Activated CD8-positive, alpha-beta memory T cell treated with anti-CD3 and anti-CD28 coated beads, Interleukin-2, amount 10 ng/mL, durations not matched to agents 7 days and 5 days (primary cell): Measurements from ENCODE around the gene SEC22C. TPM values are rescaled to one million over a fixed set of nuclear protein-coding genes. Genes with fewer than 3 reads are reported as not detected.

Experiments
- ATAC-seq: fragments of 150-1000 bp; cut with Tn5 transposase; one replicate; pipeline ENCODE4 v1.10.0; 2021; ENCODE audit warnings: moderate library complexity
- CTCF ChIA-PET: fragments of 350-600 bp; sonication (Branson Sonifier 250); formaldehyde crosslinking; loops from one replicate; lab custom pipeline; 2021; ENCODE audit warnings: antibody characterized with exemption; lab: Charles Lee
- DNase-seq: peaks from one replicate; pipeline ENCODE4 v3.0.0-alpha.2; 2020
- H3K27ac Mint-ChIP-seq: one replicate; pipeline ENCODE4 v1.8.0; 2021; ENCODE audit warnings: mild to moderate bottlenecking, mixed read lengths
- H3K27me3 Mint-ChIP-seq: one replicate; pipeline ENCODE4 v1.8.0; 2021; ENCODE audit warnings: mixed read lengths
- H3K36me3 Mint-ChIP-seq: one replicate; pipeline ENCODE4 v1.8.0; 2021; ENCODE audit warnings: mild to moderate bottlenecking, mixed read lengths
- H3K4me1 Mint-ChIP-seq: one replicate; pipeline ENCODE4 v1.8.0; 2021; ENCODE audit warnings: mixed read lengths
- H3K4me3 Mint-ChIP-seq: one replicate; pipeline ENCODE4 v1.8.0; 2021; ENCODE audit warnings: mild to moderate bottlenecking, moderate library complexity, mixed read lengths
- H3K9me3 Mint-ChIP-seq: one replicate; pipeline ENCODE4 v1.8.0; 2022; ENCODE audit warnings: low read depth, mixed read lengths
- total RNA-seq, 2 experiments: library from RNA; stranded (reverse); gene quantifications; one replicate each; pipeline ENCODE4 v1.2.3, GENCODE V29; 2021

Gene SEC22C
- total RNA-seq, 2 experiments from 2014 or later, result 46.1 to 47.3 TPM

DNA sequence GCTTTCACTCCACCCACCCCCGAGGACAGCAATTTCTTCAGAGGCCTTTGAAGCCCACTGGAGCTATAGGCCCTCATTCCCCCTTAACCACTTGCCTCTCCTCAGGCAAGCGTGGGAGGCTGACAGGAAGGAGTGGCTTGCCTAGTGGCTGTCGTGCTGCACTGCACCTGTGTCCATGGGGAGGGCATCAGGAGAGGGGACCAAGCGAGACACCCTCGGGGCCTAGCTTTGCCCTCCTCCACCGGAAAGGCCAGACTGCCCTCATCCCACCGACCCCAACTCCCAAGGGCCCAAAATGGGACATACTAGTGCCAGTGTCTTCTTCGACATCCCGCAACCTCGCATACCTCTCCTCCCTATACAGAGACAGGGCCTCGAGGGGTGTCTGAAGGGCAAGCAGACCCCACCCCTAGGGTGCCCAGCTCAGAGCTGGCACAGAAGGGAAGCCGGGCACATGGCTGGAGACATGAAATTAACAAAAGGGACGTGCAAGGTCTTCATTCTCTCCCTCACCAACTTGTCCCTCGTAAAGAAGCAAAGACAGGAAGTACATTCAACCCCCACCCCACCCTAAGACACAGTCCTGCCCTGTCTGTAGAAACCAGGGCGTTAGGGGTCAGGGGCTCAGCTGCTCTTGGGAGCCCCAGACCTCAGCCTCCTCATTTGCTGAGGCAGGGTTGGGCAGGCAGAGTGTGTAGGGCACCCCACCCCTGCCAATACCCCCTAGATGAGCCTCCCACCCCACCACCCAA is 55.0 kb downstream of the SEC22C start:
- H3K27me3 Mint-ChIP-seq, result no peaks in the 10 kb centered on the region
- H3K4me1 Mint-ChIP-seq, result peaks cover 27% of the 10 kb centered on the region
- peak; percentile 67 for ATAC-seq
- H3K27ac Mint-ChIP-seq, result peak overlapping the region; percentile 18
- no peak overlapping the region for H3K4me3 Mint-ChIP-seq
- CTCF ChIA-PET, result interaction anchor here (1.2 to 2.9 kb wide), 4 partner anchors 10 to 24 kb away, joined by 4 to 14 read pairs (median 6); partner anchors contain the start of gene VIPR1
- DNase-seq, result peak; percentile 54
- no peaks in the 10 kb centered on the region for H3K36me3 Mint-ChIP-seq
- H3K9me3 Mint-ChIP-seq, result no peaks in the 10 kb centered on the region

DNA sequence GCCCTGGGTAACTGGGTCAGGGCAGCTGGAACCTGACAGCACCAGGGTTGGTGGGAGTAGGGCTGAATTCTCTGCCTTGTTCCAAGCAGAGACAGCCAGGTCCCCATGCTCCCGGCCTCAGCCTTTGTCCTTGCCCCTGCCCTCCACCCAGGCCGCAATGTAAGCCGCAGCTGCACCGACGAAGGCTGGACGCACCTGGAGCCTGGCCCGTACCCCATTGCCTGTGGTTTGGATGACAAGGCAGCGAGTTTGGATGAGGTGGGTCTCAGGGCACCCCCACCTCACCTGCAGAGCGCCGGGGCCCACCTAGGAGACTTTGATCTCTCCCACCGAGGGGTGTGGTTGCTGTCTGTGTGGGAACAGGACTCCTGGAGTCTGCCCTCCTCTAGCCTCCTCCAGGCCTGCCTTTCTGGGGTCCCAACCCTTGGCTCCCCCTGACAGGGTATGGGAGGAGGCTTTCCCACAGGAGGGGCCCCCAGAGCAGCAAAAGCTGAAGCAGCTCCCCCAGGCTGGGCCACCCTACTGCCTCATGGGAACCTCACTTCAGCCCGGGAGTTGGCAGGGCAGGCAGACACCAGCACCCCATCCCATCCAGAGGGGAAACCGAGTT is 55.9 kb downstream of the SEC22C start:
- H3K36me3 Mint-ChIP-seq, result no peaks in the 10 kb centered on the region
- DNase-seq (no peak), ATAC-seq (no peak)
- H3K4me3 Mint-ChIP-seq, result no peak overlapping the region
- peaks cover 27% of the 10 kb centered on the region for H3K4me1 Mint-ChIP-seq
- CTCF ChIA-PET, result interaction anchor here (1.2 to 2.9 kb wide), 4 partner anchors 11 to 24 kb away, joined by 4 to 14 read pairs (median 6); partner anchors contain the start of gene VIPR1
- H3K27me3 Mint-ChIP-seq, result no peaks in the 10 kb centered on the region
- no peaks in the 10 kb centered on the region for H3K9me3 Mint-ChIP-seq
- no peak overlapping the region for H3K27ac Mint-ChIP-seq

- H3K4me1 Mint-ChIP-seq, result peaks cover 27% of the 10 kb centered on the region
- no peaks in the 10 kb centered on the region for H3K27me3 Mint-ChIP-seq
- no peak overlapping the region for H3K4me3 Mint-ChIP-seq
- CTCF ChIA-PET, result interaction anchor here (1.1 to 2.9 kb wide), 3 partner anchors 12 to 22 kb away, joined by 3 to 14 read pairs (median 7); no protein-coding TSS in a partner anchor
- H3K36me3 Mint-ChIP-seq, result no peaks in the 10 kb centered on the region
- DNase-seq (no peak), ATAC-seq (no peak)
- no peaks in the 10 kb centered on the region for H3K9me3 Mint-ChIP-seq
- H3K27ac Mint-ChIP-seq, result no peak overlapping the region
Observed at GRCh38 chr3:42525212-42525611, 56.6 kb downstream of the SEC22C start.

DNA sequence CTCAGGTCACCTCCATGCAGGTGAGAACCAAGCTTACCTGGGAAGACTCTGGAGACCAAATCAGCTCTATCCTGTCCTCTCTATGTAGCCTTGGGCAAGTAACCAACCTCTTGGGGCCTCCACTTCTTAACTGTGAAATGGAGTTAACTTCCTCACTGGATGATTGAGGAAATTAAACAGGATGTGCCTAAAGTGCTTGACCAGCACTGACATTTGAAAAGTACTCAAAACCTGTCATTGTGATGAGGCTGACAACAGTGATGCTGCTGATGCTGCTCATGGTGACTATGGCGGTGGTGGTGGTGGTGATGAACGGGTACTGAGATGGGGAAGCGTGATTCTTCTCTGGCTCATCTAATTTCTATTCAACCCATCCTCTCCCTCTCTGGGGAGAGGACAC is 57.0 kb downstream of the SEC22C start:
- no peaks in the 10 kb centered on the region for H3K9me3 Mint-ChIP-seq
- no peaks in the 10 kb centered on the region for H3K36me3 Mint-ChIP-seq
- H3K4me1 Mint-ChIP-seq, result peaks cover 27% of the 10 kb centered on the region
- H3K4me3 Mint-ChIP-seq, result no peak overlapping the region
- no peak overlapping the region for H3K27ac Mint-ChIP-seq
- DNase-seq (no peak), ATAC-seq (no peak)
- CTCF ChIA-PET, result interaction anchor here (1.1 to 2.9 kb wide), 3 partner anchors 12 to 23 kb away, joined by 3 to 14 read pairs (median 7); no protein-coding TSS in a partner anchor
- no peaks in the 10 kb centered on the region for H3K27me3 Mint-ChIP-seq

- ATAC-seq (no peak), DNase-seq (no peak)
- no peaks in the 10 kb centered on the region for H3K27me3 Mint-ChIP-seq
- no peaks in the 10 kb centered on the region for H3K9me3 Mint-ChIP-seq
- CTCF ChIA-PET, result interaction anchor here (1.4 to 1.5 kb wide), 2 partner anchors 8 to 19 kb away, joined by 3 to 4 read pairs; no protein-coding TSS in a partner anchor
- no peaks in the 10 kb centered on the region for H3K36me3 Mint-ChIP-seq
- H3K4me1 Mint-ChIP-seq, result peaks cover 10% of the 10 kb centered on the region
- no peak overlapping the region for H3K27ac Mint-ChIP-seq
- no peak overlapping the region for H3K4me3 Mint-ChIP-seq
Observed at GRCh38 chr3:42520906-42521305, 60.9 kb downstream of the SEC22C start.

- Mint-ChIP-seq H3K27ac (no peak overlapping the region), H3K4me1 (peaks cover 10% of the 10 kb centered on the region), H3K36me3 (no peaks in the 10 kb centered on the region), H3K4me3 (no peak overlapping the region), H3K27me3 (no peaks in the 10 kb centered on the region), H3K9me3 (no peaks in the 10 kb centered on the region)
- no peak for ATAC-seq
- DNase-seq, result no peak
- CTCF ChIA-PET, result interaction anchor here (1.5 to 1.6 kb wide), 2 partner anchors 9 to 32 kb away, joined by 4 to 5 read pairs; no protein-coding TSS in a partner anchor
Observed at GRCh38 chr3:42520336-42520735, 61.4 kb downstream of the SEC22C start.

DNA sequence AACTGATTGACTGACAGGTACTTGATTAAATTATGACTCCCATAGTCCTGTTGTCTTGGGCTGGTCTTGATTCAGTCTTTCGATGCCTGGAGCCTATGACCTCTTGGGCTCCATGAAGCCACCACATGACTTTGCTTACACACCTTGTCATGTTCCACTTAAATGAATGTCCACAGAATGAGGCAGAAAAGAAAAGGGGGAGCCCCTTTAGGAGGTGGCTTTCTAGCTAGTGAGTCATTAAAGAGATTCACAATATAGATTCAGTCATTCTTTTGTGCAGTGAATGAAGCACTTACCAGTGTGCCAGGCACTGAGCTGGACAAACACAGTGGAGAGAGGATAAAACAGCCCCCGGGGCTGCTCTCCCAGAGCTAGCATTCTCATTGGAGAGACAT is 62.2 kb downstream of the SEC22C start:
- no peak overlapping the region for H3K4me3 Mint-ChIP-seq
- CTCF ChIA-PET, result interaction anchor here (0.9 to 3.8 kb wide), 7 partner anchors 9 to 33 kb away, joined by 3 to 12 read pairs (median 4); partner anchors contain the start of gene VIPR1

DNA sequence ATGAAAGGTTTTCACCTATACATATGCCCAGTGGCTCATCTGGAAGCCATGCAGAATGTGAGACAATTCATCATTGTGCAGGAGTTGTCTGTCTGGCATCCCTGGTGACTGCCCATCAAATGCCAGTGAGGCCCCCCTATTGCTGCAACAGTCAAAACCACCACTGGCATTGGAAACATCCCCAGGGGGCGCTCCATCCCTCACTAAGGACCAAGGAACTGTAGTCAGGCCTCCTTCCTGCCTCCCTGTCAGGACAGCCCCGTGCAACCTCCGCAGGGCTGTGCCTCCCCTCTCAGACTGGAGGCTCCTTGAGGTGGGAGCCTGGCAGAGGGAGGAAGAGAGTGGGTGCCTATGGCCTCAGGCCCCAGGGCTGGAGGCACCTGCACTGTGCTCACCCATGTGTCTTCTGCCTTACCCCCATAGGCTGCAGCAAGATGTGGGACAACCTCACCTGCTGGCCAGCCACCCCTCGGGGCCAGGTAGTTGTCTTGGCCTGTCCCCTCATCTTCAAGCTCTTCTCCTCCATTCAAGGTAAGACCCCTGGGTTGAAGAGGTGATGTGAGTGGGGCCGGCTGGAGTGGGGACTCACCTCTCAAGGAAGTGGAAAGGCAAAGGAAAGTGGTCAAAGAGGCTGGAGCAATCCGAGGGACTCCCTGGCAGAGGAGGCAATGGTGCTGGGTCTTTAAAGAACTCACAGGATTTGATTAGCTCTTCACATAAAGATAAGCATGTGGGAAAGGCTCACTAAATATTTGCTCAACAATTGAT is 62.8 kb downstream of the SEC22C start:
- CTCF ChIA-PET, result interaction anchor here (0.9 to 3.8 kb wide), 7 partner anchors 9 to 34 kb away, joined by 3 to 12 read pairs (median 4); partner anchors contain the start of gene VIPR1
- DNase-seq, result peak; percentile 62
- no peak overlapping the region for H3K4me3 Mint-ChIP-seq
- peak; percentile 46 for ATAC-seq
- no peaks in the 10 kb centered on the region for H3K36me3 Mint-ChIP-seq
- H3K27me3 Mint-ChIP-seq, result no peaks in the 10 kb centered on the region
- no peak overlapping the region for H3K27ac Mint-ChIP-seq
- no peaks in the 10 kb centered on the region for H3K9me3 Mint-ChIP-seq
- peaks cover 10% of the 10 kb centered on the region for H3K4me1 Mint-ChIP-seq

More for the DNA sequence above, 62.2 kb downstream of the SEC22C start:
- peaks cover 10% of the 10 kb centered on the region for H3K4me1 Mint-ChIP-seq
- ATAC-seq (no peak), DNase-seq (no peak)
- H3K27ac Mint-ChIP-seq, result no peak overlapping the region
- H3K9me3 Mint-ChIP-seq, result no peaks in the 10 kb centered on the region
- H3K36me3 Mint-ChIP-seq, result no peaks in the 10 kb centered on the region
- no peaks in the 10 kb centered on the region for H3K27me3 Mint-ChIP-seq

DNA sequence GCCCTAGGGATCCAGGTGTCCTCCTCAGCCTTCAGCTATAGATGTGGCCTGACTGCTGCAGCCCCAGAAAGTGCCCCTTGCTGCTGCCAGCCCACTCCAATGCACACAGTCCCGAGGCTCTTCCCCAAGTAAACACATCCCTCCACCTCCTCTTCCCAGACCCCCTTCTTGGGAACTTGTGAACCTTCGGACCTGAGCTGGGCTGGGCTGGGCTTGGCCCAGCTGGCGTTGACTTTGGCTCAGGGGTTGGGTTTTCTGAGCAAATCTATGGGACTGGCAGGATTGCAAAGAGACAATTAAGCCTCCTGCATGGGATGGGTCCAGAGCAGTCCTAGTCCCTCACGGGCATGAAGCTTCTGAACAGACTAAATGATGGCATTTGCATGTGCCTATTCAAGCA is 64.7 kb downstream of the SEC22C start:
- CTCF ChIA-PET, result interaction anchor here (1.5 to 3.8 kb wide), 3 partner anchors 15 to 24 kb away, joined by 3 to 12 read pairs (median 5); partner anchors contain the start of gene VIPR1
- Mint-ChIP-seq H3K27me3 (no peaks in the 10 kb centered on the region), H3K36me3 (no peaks in the 10 kb centered on the region), H3K4me1 (peaks cover 10% of the 10 kb centered on the region), H3K4me3 (no peak overlapping the region), H3K27ac (no peak overlapping the region), H3K9me3 (no peaks in the 10 kb centered on the region)
- DNase-seq (no peak), ATAC-seq (no peak)

- ATAC-seq (no peak), DNase-seq (no peak)
- H3K4me3 Mint-ChIP-seq, result no peak overlapping the region
- H3K27me3 Mint-ChIP-seq, result no peaks in the 10 kb centered on the region
- peaks cover 12% of the 10 kb centered on the region for H3K4me1 Mint-ChIP-seq
- no peak overlapping the region for H3K27ac Mint-ChIP-seq
- CTCF ChIA-PET, result interaction anchor here (1.5 to 3.8 kb wide), 3 partner anchors 14 to 24 kb away, joined by 3 to 12 read pairs (median 5); partner anchors contain the start of gene VIPR1
- H3K9me3 Mint-ChIP-seq, result no peaks in the 10 kb centered on the region
- H3K36me3 Mint-ChIP-seq, result no peaks in the 10 kb centered on the region
Observed at GRCh38 chr3:42516443-42516842, 65.3 kb downstream of the SEC22C start.

- Mint-ChIP-seq H3K27me3 (no peaks in the 10 kb centered on the region), H3K9me3 (no peaks in the 10 kb centered on the region), H3K4me1 (peaks cover 12% of the 10 kb centered on the region), H3K36me3 (no peaks in the 10 kb centered on the region), H3K27ac (no peak overlapping the region), H3K4me3 (no peak overlapping the region)
- DNase-seq (no peak), ATAC-seq (no peak)
- CTCF ChIA-PET, result interaction anchor here (1.3 to 3.8 kb wide), 2 partner anchors 21 to 24 kb away, joined by 3 to 12 read pairs; no protein-coding TSS in a partner anchor
Observed at GRCh38 chr3:42515976-42516375, 65.8 kb downstream of the SEC22C start.

GRCh38 chr3:42515391-42515916 is 66.3 kb downstream of the SEC22C start:
- ATAC-seq (no peak), DNase-seq (no peak)
- no peaks in the 10 kb centered on the region for H3K27me3 Mint-ChIP-seq
- H3K27ac Mint-ChIP-seq, result no peak overlapping the region
- CTCF ChIA-PET, result interaction anchor here (1.3 kb wide), 1 partner anchor 24 kb away, joined by 3 read pairs; no protein-coding TSS in a partner anchor
- H3K4me3 Mint-ChIP-seq, result no peak overlapping the region
- peaks cover 12% of the 10 kb centered on the region for H3K4me1 Mint-ChIP-seq
- no peaks in the 10 kb centered on the region for H3K9me3 Mint-ChIP-seq
- H3K36me3 Mint-ChIP-seq, result no peaks in the 10 kb centered on the region
